Muscle of leg (tissue), 11 donors: ENCODE results near the gene AGTR1. TPM values are rescaled to one million over a fixed set of nuclear protein-coding genes. Genes with fewer than 3 reads are reported as not detected.
"Not testable (repeated sequence)": the region's sequence is repeated elsewhere in the genome, so short reads cannot be mapped to it uniquely, and the experiment has no call there.

Experiments used
- DNase-seq: peaks from one replicate; pipeline ENCODE4 v3.0.0; 2013
- H3K27ac ChIP-seq: one replicate; pipeline ENCODE4 v1.5.1; 2013; ENCODE audit warnings: mild to moderate bottlenecking, low read length, control low read depth
- H3K27me3 ChIP-seq: one replicate; pipeline ENCODE4 v1.6.1; 2013; ENCODE audit warnings: low read length; ENCODE audit not compliant: control insufficient read depth, insufficient read depth
- H3K36me3 ChIP-seq: one replicate; pipeline ENCODE4 v1.6.1; 2013; ENCODE audit warnings: low read length; ENCODE audit not compliant: control insufficient read depth, insufficient read depth
- H3K4me1 ChIP-seq: one replicate; pipeline ENCODE4 v1.6.1; 2013; ENCODE audit warnings: low read length; ENCODE audit not compliant: control insufficient read depth, insufficient read depth
- H3K4me3 ChIP-seq: one replicate; pipeline ENCODE4 v1.5.1; 2013; ENCODE audit warnings: low read length, control low read depth
- H3K9me3 ChIP-seq: replicated peaks from 2 replicates; pipeline ENCODE4 v1.6.1; 2013; ENCODE audit warnings: low read depth, low read length; ENCODE audit not compliant: control insufficient read depth
- WGBS: methylation state at CpG from one replicate; pipeline ENCODE4 v1.1.5; 2013; ENCODE audit warnings: missing lambda C conversion rate; ENCODE audit not compliant: insufficient coverage; 5-methylcytosine and 5-hydroxymethylcytosine counted together
- polyA plus RNA-seq, 8 donors: library from polyadenylated mRNA; unstranded; fragments of 120-200 nt; gene quantifications; one replicate each; pipeline versions ENCODE4 v1.2.1 to v1.2.3, GENCODE V29; 2013; ENCODE audit warnings: inconsistent platforms in 1 of 8, low replicate concordance in 1 of 8; ENCODE audit not compliant: insufficient read length in 8 of 8, insufficient read depth in 1 of 8
- total RNA-seq: library from RNA; stranded (reverse); fragments of 120-200 nt; gene quantifications from one replicate; pipeline ENCODE4 v1.2.4, GENCODE V29; 2013

AGTR1 gene
- total and polyA plus RNA-seq, 9 donors: 20.2 to 30.7 (median 22.8) TPM

DNA sequence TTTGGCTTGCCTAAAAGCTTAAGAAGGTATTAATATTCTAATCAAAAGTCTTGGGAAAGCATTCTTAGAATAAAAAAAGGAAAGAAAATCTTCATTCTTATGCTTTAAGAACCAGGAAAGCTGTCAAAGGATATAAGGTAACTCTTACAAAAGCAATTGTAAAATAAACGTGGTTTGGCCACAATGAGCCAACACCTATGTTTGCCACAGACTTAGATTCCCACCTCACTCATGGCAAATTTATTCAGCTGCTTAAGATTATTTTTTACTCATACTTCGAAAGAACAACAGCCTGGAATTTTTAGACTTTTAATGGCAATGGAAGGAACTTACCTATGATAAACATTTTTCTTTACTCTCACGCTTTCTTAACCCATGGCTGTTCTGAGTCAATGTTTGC, 38.4 kb downstream of the AGTR1 start:
- Histone ChIP-seq H3K27me3 (no peaks in the 10 kb centered on the region), H3K9me3 (no peaks in the 10 kb centered on the region), H3K36me3 (no peaks in the 10 kb centered on the region), H3K27ac (no peak overlapping the region), H3K4me3 (no peak overlapping the region), H3K4me1 (no peaks in the 10 kb centered on the region)
- no peak for DNase-seq
- no CpG with 5 or more reads among the region's 3 CpGs for WGBS

DNA sequence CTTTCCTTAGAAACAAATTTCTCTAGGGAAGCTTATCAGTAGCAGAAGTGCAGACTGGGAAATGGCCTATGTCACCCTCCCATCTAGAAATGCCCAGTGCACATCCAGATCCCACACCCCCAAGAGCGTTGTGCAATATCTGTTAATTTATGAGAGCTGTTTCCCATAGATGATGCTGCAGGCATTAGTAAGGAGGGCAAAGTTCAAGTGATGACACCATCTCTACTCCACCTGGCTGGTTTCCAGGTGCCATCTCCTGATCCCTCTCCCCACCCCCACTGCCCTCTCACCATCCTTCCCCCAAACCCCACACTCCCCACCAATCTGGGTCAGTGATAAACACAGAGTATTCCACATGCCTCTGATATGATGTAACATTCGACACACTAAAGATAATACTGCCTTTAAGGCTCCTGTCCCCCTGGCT, 39.4 kb downstream of the AGTR1 start:
- no peak overlapping the region for H3K27ac ChIP-seq
- H3K4me3 ChIP-seq: no peak overlapping the region
- H3K9me3 ChIP-seq: no peaks in the 10 kb centered on the region
- no peak for DNase-seq
- no peaks in the 10 kb centered on the region for H3K27me3 ChIP-seq
- H3K4me1 ChIP-seq: no peaks in the 10 kb centered on the region
- no CpG with 5 or more reads among the region's 2 CpGs for WGBS
- no peaks in the 10 kb centered on the region for H3K36me3 ChIP-seq

DNA sequence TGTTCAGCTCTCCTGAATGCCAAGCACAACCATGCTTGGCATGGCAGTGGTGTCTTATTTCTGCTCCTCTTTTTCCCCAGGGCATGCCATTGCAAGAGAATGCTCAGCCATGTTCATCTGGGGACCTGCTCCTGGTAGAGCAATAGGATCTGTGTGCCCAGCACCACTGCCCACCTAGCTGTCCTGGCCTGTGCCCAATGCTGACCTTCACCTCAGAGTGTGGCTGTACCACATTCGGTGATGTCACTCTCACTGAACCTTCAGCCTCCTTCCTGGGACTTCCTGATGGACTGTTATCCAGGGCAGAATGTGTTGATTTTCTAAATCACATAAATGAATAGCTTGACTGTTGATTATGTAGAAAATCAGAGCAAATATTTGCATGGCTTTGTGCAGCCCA, 42.0 kb downstream of the AGTR1 start:
- Histone ChIP-seq H3K27ac (no peak overlapping the region), H3K4me3 (no peak overlapping the region), H3K9me3 (no peaks in the 10 kb centered on the region), H3K27me3 (no peaks in the 10 kb centered on the region), H3K36me3 (no peaks in the 10 kb centered on the region), H3K4me1 (no peaks in the 10 kb centered on the region)
- no CpG with 5 or more reads among the region's 1 CpG for WGBS
- DNase-seq: no peak

DNA sequence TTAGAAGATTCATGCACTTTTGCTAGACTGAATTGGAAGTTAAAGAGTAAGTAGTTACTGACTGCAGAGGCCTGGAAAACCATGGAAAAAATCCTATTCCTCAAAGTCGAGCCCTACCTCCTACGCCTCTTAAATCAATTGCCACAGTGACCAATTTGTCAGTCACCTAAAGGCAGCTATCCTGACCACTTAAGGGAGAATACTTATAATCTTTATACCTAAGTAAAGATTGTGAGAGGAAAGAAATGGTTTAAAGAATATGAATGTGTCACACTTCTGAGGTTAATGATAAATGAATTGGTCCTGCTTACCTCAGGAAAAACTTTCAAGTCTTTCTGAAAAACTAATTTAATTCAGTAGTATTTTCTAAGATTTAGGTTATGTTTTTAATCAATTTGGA, 42.6 kb downstream of the AGTR1 start:
- no peak overlapping the region for H3K4me3 ChIP-seq
- WGBS: no CpG with 5 or more reads among the region's 2 CpGs
- DNase-seq: no peak
- no peaks in the 10 kb centered on the region for H3K27me3 ChIP-seq
- no peaks in the 10 kb centered on the region for H3K9me3 ChIP-seq
- no peak overlapping the region for H3K27ac ChIP-seq
- H3K36me3 ChIP-seq: no peaks in the 10 kb centered on the region
- H3K4me1 ChIP-seq: no peaks in the 10 kb centered on the region

DNA sequence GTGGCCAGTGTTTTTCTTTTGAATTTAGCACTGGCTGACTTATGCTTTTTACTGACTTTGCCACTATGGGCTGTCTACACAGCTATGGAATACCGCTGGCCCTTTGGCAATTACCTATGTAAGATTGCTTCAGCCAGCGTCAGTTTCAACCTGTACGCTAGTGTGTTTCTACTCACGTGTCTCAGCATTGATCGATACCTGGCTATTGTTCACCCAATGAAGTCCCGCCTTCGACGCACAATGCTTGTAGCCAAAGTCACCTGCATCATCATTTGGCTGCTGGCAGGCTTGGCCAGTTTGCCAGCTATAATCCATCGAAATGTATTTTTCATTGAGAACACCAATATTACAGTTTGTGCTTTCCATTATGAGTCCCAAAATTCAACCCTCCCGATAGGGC, 43.5 kb downstream of the AGTR1 start:
- 95% methylated on average over 9 of the region's 10 CpGs for WGBS
- no peak overlapping the region for H3K4me3 ChIP-seq
- H3K9me3 ChIP-seq: no peaks in the 10 kb centered on the region
- H3K27me3 ChIP-seq: no peaks in the 10 kb centered on the region
- H3K36me3 ChIP-seq: no peaks in the 10 kb centered on the region
- H3K4me1 ChIP-seq: no peaks in the 10 kb centered on the region
- no peak overlapping the region for H3K27ac ChIP-seq
- DNase-seq: no peak

DNA sequence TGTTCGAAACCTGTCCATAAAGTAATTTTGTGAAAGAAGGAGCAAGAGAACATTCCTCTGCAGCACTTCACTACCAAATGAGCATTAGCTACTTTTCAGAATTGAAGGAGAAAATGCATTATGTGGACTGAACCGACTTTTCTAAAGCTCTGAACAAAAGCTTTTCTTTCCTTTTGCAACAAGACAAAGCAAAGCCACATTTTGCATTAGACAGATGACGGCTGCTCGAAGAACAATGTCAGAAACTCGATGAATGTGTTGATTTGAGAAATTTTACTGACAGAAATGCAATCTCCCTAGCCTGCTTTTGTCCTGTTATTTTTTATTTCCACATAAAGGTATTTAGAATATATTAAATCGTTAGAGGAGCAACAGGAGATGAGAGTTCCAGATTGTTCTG, 44.4 kb downstream of the AGTR1 start:
- no peak for DNase-seq
- H3K4me1 ChIP-seq: no peaks in the 10 kb centered on the region
- no peaks in the 10 kb centered on the region for H3K27me3 ChIP-seq
- no peak overlapping the region for H3K27ac ChIP-seq
- no peak overlapping the region for H3K4me3 ChIP-seq
- WGBS: no CpG with 5 or more reads among the region's 6 CpGs
- H3K9me3 ChIP-seq: no peaks in the 10 kb centered on the region
- peaks cover 2% of the 10 kb centered on the region for H3K36me3 ChIP-seq

DNA sequence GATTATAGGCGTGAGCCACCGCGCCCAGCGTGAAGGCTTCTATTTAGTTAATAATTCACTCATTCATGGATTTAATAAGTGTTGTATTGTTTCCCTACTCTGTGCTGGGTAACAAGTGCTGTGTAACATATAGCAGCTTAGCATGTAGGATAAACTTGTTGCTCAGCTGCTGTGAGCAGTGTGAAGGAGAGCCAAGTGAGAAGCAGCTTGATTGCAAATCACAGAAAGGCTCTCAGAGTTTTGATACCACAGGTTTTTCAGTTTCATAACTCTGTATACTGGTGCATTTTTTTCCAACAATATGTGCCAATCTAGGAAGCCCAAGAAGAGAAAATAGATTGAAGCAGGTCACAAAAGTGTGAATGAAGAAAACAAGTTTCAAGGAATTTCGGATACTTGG, 48.4 kb downstream of the AGTR1 start:
- Histone ChIP-seq H3K9me3 (no peaks in the 10 kb centered on the region), H3K27ac (no peak overlapping the region), H3K4me1 (no peaks in the 10 kb centered on the region), H3K27me3 (no peaks in the 10 kb centered on the region), H3K4me3 (no peak overlapping the region), H3K36me3 (peaks cover 2% of the 10 kb centered on the region)
- 94% methylated on average over 1 of the region's 5 CpGs for WGBS
- no peak for DNase-seq

DNA sequence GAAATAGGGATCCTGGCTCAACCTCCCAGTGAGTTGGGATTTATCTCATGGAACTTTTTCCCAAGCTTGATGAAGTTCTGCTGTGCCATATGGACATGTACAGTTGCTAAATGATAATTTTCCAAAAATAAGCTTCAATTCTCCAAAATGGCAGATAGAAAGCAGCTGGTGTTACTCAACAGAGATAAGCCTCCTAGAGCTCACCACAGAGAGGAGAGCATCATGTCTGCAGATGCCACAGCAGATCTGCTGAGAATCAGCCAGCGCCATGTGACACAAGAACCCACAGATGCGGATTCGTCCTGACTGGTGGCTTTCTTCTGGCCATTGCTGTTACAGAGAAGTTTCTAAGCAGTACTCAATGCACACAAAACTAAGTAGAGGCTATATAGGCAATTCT, 50.6 kb downstream of the AGTR1 start:
- Histone ChIP-seq H3K27me3 (no peaks in the 10 kb centered on the region), H3K36me3 (peaks cover 2% of the 10 kb centered on the region), H3K4me1 (no peaks in the 10 kb centered on the region), H3K9me3 (no peaks in the 10 kb centered on the region), H3K4me3 (no peak overlapping the region), H3K27ac (no peak overlapping the region)
- WGBS: 65% methylated on average over 3 of the region's 3 CpGs
- DNase-seq: no peak

DNA sequence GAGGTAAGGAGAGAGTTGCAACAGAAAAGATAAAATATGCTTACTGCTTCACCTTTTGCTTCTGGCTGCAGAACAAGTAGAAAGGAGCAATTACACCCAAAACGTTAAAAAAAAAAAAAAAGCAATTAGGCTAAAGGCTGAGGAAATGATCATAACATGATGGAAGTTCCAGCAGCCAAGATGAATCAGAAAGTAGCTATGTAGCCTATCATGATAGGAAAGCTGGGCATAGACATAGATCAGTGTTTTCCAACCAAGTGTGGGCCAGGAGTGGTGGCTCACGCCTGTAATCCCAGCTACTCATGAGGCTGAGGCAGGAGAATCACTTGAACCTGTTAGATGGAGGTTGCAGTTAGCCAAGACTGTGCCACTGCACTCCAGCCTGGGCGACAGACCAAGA, 52.6 kb downstream of the AGTR1 start:
- peaks cover 2% of the 10 kb centered on the region for H3K36me3 ChIP-seq
- H3K4me3 ChIP-seq: no peak overlapping the region
- DNase-seq: no peak
- H3K27me3 ChIP-seq: no peaks in the 10 kb centered on the region
- WGBS: 80% methylated on average over 2 of the region's 3 CpGs
- H3K4me1 ChIP-seq: no peaks in the 10 kb centered on the region
- H3K27ac ChIP-seq: no peak overlapping the region
- H3K9me3 ChIP-seq: no peaks in the 10 kb centered on the region

DNA sequence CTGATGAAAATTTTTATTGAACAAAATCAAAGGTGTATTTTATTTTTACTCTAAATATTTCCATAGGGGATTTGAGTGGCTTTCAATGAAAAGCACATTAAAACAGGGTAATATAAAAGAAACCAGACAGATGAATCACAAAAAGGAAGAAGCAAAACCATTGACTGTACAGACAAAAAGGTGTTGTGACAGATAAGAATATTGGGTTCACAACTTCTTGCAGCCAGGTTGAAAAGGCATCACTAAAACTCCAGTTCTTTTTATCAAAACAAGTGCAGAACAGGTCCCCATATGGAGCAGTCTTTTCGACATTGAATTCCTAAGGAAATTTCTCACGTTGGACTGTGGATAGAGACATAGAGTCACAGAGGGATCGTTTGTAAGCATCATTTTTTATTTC, 53.8 kb downstream of the AGTR1 start:
- DNase-seq: no peak
- H3K36me3 ChIP-seq: peaks cover 2% of the 10 kb centered on the region
- no peaks in the 10 kb centered on the region for H3K4me1 ChIP-seq
- no peaks in the 10 kb centered on the region for H3K9me3 ChIP-seq
- no peak overlapping the region for H3K4me3 ChIP-seq
- no CpG with 5 or more reads among the region's 3 CpGs for WGBS
- no peak overlapping the region for H3K27ac ChIP-seq
- H3K27me3 ChIP-seq: no peaks in the 10 kb centered on the region

DNA sequence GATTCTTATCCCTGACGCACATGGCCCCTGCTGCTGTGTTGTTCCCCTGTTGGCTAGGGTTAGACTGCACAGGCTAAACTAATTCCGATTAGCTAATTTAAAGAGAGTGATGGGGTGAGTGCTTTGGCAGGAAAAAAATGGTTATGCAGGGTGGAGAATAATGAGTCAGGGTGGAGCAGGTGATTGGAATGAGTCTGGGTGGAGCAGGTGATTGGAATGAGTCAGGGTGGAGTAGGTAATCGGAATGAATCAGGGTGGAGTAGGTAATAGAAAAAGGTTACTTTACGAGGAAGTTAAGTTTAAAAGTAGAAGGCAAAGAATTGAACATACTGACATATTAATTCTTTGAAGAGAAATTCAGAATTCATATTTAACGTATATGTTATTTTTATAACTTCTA, 55.7 kb downstream of the AGTR1 start:
- 73% methylated on average over 2 of the region's 5 CpGs for WGBS
- H3K36me3 ChIP-seq: not testable (repeated sequence)

More for the DNA sequence above, 55.7 kb downstream of the AGTR1 start:
- H3K9me3 ChIP-seq, H3K4me1 ChIP-seq, H3K27me3 ChIP-seq, H3K4me3 ChIP-seq, DNase-seq, H3K27ac ChIP-seq: not testable (repeated sequence)
